Natural killer cell (primary cell): Measurements from ENCODE around the gene AR. TPM values are rescaled to one million over a fixed set of nuclear protein-coding genes. Genes with fewer than 3 reads are reported as not detected.

Experiments
- ATAC-seq, 3 donors: fragments of 150-1000 bp in 2 of 3; fragments of 200-7000 bp in 1 of 3; cut with Tn5 transposase; 1 replicate in 1 of 3; 2 replicates in 2 of 3; pipeline ENCODE4 v1.10.0; 2021; ENCODE audit warnings: mild to moderate bottlenecking in 2 of 3, moderate library complexity in 2 of 3
- DNase-seq, 2 donors: peaks; one replicate each; pipeline versions ENCODE4 v3.0.0 to v3.0.0-alpha.2; 2013 to 2021; ENCODE audit warnings: mixed read lengths in 1 of 2
- H3K27ac ChIP-seq: one replicate; pipeline ENCODE4 v1.5.1; 2013; ENCODE audit warnings: mild to moderate bottlenecking, low read length
- H3K27me3 ChIP-seq: one replicate; pipeline ENCODE4 v1.6.1; 2013; ENCODE audit warnings: low read length; ENCODE audit not compliant: control insufficient read depth, insufficient read depth
- H3K36me3 ChIP-seq: one replicate; pipeline ENCODE4 v1.6.1; 2013; ENCODE audit warnings: low read length; ENCODE audit not compliant: control insufficient read depth, insufficient read depth
- H3K4me1 ChIP-seq: one replicate; pipeline ENCODE4 v1.6.1; 2013; ENCODE audit warnings: low read length; ENCODE audit not compliant: control insufficient read depth, insufficient read depth
- H3K4me3 ChIP-seq: one replicate; pipeline ENCODE4 v1.5.1; 2013; ENCODE audit warnings: low read length
- H3K9me3 ChIP-seq: one replicate; pipeline ENCODE4 v1.6.1; 2013; ENCODE audit warnings: low read length; ENCODE audit not compliant: control insufficient read depth, insufficient read depth
- H3K27ac Mint-ChIP-seq, 2 donors: one replicate each; pipeline ENCODE4 v1.8.0; 2022; ENCODE audit warnings: mild to moderate bottlenecking in 2 of 2, mixed read lengths in 2 of 2, moderate library complexity in 1 of 2
- H3K27me3 Mint-ChIP-seq, 2 donors: one replicate each; pipeline ENCODE4 v1.8.0; 2022; ENCODE audit warnings: low read depth in 2 of 2, mixed read lengths in 2 of 2
- H3K36me3 Mint-ChIP-seq: one replicate; pipeline ENCODE4 v1.8.0; 2022; ENCODE audit warnings: mixed read lengths
- H3K4me1 Mint-ChIP-seq, 2 donors: one replicate each; pipeline ENCODE4 v1.8.0; 2022; ENCODE audit warnings: mixed read lengths in 2 of 2
- H3K4me3 Mint-ChIP-seq: one replicate; pipeline ENCODE4 v1.8.0; 2022; ENCODE audit warnings: mild to moderate bottlenecking, moderate library complexity, mixed read lengths
- H3K9me3 Mint-ChIP-seq, 2 donors: one replicate each; pipeline ENCODE4 v1.8.0; 2022; ENCODE audit warnings: mixed read lengths in 2 of 2
- WGBS: methylation state at CpG from one replicate; pipeline ENCODE4 v1.1.7; 2013; ENCODE audit warnings: missing lambda C conversion rate; ENCODE audit not compliant: insufficient coverage; 5-methylcytosine and 5-hydroxymethylcytosine counted together
- intact Hi-C: fragments of 100-400 bp; cut with micrococcal nuclease; formaldehyde crosslinking; loops from one replicate; pipeline ENCODE4 v1.14.2; 2022
- total RNA-seq, 4 donors: library from RNA; stranded (reverse); fragments of 120-200 nt in 1 of 4; gene quantifications; one replicate each; pipeline versions ENCODE4 v1.2.3 to v1.2.4, GENCODE V29; 2013 to 2022
- TF ChIP-seq, protein P1 (sequence below): fragments of 200-600 bp; IDR thresholded peaks from one replicate; pipeline ENCODE4 v1.8.0; 2022; ENCODE audit warnings: antibody characterized with exemption

The AR gene
- total RNA-seq, 3 donors from 2014 or later (not counting 1 experiment from before 2014, with no cell fraction given) = 0.02 TPM; not detected in 2

DNA sequence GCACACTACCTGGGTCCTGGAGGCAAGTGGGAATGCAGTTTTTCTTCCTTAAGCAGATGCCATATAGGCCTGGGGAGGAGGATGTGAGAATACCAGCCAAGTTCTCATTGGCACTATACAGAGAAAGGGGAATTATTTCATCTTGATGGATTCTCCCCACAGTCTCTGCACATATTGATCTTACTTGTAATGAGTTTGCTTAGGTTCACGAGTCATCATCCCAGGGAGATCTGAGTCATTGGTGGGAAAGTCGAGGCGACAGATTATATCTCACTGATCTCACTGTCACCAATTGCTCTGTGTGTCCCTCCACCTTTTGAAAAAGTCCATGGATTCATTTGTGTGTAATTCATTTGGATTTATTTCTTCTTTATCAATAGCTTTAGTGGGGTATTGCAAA lies 156.8 kb downstream of the AR start:
- intact Hi-C loops = no loop called here
- H3K27me3 Mint-ChIP-seq = peaks cover 0 to 14% of the 10 kb centered on the region in 2 donors
- TF ChIP-seq, protein P1, sequence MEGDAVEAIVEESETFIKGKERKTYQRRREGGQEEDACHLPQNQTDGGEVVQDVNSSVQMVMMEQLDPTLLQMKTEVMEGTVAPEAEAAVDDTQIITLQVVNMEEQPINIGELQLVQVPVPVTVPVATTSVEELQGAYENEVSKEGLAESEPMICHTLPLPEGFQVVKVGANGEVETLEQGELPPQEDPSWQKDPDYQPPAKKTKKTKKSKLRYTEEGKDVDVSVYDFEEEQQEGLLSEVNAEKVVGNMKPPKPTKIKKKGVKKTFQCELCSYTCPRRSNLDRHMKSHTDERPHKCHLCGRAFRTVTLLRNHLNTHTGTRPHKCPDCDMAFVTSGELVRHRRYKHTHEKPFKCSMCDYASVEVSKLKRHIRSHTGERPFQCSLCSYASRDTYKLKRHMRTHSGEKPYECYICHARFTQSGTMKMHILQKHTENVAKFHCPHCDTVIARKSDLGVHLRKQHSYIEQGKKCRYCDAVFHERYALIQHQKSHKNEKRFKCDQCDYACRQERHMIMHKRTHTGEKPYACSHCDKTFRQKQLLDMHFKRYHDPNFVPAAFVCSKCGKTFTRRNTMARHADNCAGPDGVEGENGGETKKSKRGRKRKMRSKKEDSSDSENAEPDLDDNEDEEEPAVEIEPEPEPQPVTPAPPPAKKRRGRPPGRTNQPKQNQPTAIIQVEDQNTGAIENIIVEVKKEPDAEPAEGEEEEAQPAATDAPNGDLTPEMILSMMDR = no peak

DNA sequence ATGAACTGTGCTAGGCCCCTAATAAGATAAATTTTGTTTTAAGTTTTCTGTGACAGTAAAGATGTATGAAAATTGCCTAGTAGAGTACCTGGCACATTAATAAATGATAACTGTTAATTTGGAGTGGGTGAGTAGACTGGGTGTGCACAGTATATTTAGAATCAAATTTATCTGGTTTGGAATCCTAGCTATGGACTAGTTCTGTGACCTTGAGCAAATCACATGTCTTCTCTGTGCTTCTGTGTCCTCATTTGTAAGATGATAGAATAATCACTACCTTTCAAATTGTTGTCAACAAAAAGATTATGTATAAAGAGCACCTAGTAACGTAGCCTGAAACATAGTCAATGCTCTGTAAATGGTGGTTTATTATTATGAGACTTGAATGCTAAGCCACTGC lies 170.2 kb downstream of the AR start:
- no peaks in the 10 kb centered on the region for H3K9me3 ChIP-seq
- no peaks in the 10 kb centered on the region for H3K9me3 Mint-ChIP-seq
- no peak for ATAC-seq

More for the DNA sequence above, 156.8 kb downstream of the AR start:
- Mint-ChIP-seq H3K4me3 (no peak overlapping the region), H3K27ac (no peak overlapping the region), H3K36me3 (no peaks in the 10 kb centered on the region), H3K9me3 (peaks cover 0 to 2% of the 10 kb centered on the region in 2 donors), H3K4me1 (peaks cover 0 to 3% of the 10 kb centered on the region in 2 donors)
- DNase-seq (no peak), ATAC-seq (no peak)
- Histone ChIP-seq H3K4me3 (no peak overlapping the region), H3K27me3 (no peaks in the 10 kb centered on the region), H3K4me1 (no peaks in the 10 kb centered on the region), H3K36me3 (no peaks in the 10 kb centered on the region), H3K9me3 (no peaks in the 10 kb centered on the region), H3K27ac (no peak overlapping the region)
- 95% methylated on average over 3 of the region's 3 CpGs for WGBS

DNA sequence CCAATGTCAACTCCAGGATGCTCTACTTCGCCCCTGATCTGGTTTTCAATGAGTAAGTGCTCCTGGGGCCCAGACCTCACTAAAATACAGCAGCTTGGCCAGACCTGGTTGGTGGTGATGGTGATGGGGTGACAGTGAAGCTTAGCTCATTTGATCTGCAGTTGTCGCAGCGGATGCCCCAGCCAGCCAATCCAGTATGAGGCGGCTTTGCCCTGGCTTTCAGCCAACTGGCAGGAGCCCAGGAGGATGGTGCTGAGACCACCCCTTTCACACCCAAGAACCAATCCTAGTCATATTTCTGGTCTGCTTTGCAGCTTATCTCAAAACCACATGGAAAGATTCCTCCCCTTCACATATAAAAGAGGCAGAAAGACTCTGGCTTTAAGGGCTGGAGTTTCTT lies 173.8 kb downstream of the AR start:
- ATAC-seq = no peak

More for the DNA sequence above, 170.2 kb downstream of the AR start:
- Mint-ChIP-seq H3K36me3 (no peaks in the 10 kb centered on the region), H3K4me3 (no peak overlapping the region), H3K27ac (no peak overlapping the region), H3K4me1 (no peaks in the 10 kb centered on the region), H3K27me3 (peaks cover 0 to 15% of the 10 kb centered on the region in 2 donors)
- DNase-seq = no peak
- Histone ChIP-seq H3K27me3 (no peaks in the 10 kb centered on the region), H3K4me1 (no peaks in the 10 kb centered on the region), H3K36me3 (no peaks in the 10 kb centered on the region), H3K4me3 (no peak overlapping the region), H3K27ac (no peak overlapping the region)
- intact Hi-C loops = no loop called here
- 100% methylated on average over 1 of the region's 1 CpG for WGBS
- TF ChIP-seq, protein P1 = no peak

More for the DNA sequence above, 173.8 kb downstream of the AR start:
- Histone ChIP-seq H3K4me3 (no peak overlapping the region), H3K9me3 (no peaks in the 10 kb centered on the region), H3K36me3 (no peaks in the 10 kb centered on the region), H3K4me1 (no peaks in the 10 kb centered on the region), H3K27me3 (no peaks in the 10 kb centered on the region), H3K27ac (no peak overlapping the region)
- intact Hi-C loops = no loop called here
- no peak overlapping the region for H3K27ac Mint-ChIP-seq
- no peaks in the 10 kb centered on the region for H3K4me1 Mint-ChIP-seq
- no peaks in the 10 kb centered on the region for H3K9me3 Mint-ChIP-seq
- no peak overlapping the region for H3K4me3 Mint-ChIP-seq
- TF ChIP-seq, protein P1 = no peak
- 89% methylated on average over 3 of the region's 4 CpGs for WGBS
- H3K36me3 Mint-ChIP-seq = no peaks in the 10 kb centered on the region
- peaks cover 0 to 15% of the 10 kb centered on the region in 2 donors for H3K27me3 Mint-ChIP-seq
- DNase-seq = no peak
